Activated CD4-positive, CD25-positive, alpha-beta regulatory T cell (primary cell): ENCODE measurements around the gene PTPRK.

Source experiments
- DNase-seq, 4 experiments: peaks; one replicate each; lab custom pipeline; 2025; lab: John Stamatoyannopoulos, UW

Gene PTPRK

DNA sequence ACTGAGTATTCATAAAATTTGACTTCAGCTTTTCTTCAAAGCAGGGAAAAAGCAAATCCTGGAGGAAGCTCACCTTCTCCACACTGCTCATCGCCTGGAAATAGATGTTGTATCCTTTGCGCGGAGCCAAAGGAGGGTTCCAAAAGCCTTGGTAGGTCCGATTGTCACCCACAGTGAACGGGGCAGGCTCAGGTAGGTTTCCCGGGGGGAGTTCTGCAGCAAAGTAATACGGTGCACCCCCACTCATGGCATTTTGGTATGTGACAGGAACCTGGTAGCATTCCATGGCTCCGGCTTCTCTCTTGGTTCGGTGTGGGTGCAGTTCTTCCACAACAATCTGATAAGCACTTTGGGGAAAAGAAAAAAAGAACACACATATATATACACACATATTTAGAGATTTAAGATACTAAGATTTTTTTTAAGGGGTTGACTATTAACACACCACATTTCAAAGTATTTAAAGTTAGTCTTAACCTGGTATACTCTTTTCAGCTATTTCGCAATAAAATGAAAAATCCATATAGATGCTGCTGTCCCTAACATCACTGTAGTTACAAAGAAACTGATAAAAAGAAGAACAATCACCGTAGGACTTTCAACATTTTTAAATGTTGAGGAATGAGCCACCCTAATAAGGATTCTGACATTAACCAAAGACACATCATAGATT is 452.8 kb downstream of the PTPRK start:
- no peak for DNase-seq

DNA sequence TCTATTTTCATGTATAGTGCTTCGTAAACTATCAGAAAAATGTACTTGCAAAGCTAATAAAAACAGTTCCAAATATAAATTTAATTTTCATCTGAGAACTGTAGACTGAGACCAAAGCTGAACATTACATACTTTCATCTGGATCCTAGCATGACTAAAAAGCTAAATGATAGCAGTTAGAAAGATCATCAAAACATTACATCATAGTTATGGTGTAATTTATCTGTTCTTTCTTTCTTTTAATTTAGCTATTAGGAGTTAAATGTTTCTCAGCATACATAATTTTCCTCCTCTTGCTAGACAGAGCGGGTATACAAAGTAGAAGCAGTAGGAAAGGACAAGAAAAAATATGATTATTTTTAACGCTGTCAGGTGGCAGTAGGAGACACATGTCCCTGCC is 455.3 kb downstream of the PTPRK start:
- no peak for DNase-seq

DNA sequence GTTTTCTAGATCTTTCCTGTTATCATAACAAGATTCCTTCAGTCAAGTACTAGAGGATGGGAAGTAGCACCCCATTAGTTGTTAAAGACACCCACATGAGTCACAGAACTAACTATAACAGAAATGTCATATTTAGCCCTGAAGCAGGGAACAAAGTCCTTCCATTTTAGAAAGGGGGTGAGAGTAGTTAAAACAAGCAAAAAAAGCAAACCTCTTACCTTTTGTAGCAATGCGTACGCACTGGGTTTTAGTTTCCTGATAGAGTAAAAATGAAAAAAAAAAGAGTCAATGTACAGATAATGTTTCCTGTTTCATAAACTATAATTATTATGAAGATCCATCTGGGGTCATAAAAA is 455.9 kb downstream of the PTPRK start:
- DNase-seq, result no peak

DNA sequence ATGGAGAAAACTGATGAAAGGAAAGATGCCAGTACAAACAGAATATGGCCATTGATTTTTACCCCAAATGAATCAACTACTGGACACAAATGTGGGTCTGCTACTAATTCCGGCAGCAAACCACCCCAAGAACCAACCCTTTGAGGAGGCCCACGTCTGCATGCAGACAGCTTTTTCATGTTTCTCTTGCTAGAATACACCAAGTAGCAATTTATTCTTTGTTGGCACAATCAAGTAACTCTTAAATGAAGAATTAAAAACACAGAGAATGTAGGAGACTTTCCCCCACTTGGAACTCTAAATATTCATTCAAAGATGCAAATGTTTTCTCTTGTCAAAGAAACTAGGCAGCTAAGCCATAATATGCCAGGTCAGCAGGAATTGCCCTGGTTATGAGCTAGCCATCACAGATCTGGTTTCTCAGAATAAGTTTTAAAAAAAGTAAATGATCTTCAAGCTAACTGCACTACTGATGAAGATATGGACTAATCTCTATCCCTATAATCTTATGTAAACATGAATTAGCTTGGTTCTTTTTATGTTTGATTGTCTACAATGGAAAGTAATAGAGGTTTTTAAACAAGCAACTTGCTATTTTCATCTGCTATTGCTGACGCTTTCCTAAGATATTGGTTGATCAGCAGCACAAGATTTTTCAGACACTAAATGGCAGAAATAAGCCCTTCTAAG is 456.4 kb downstream of the PTPRK start:
- DNase-seq, result no peak

DNA sequence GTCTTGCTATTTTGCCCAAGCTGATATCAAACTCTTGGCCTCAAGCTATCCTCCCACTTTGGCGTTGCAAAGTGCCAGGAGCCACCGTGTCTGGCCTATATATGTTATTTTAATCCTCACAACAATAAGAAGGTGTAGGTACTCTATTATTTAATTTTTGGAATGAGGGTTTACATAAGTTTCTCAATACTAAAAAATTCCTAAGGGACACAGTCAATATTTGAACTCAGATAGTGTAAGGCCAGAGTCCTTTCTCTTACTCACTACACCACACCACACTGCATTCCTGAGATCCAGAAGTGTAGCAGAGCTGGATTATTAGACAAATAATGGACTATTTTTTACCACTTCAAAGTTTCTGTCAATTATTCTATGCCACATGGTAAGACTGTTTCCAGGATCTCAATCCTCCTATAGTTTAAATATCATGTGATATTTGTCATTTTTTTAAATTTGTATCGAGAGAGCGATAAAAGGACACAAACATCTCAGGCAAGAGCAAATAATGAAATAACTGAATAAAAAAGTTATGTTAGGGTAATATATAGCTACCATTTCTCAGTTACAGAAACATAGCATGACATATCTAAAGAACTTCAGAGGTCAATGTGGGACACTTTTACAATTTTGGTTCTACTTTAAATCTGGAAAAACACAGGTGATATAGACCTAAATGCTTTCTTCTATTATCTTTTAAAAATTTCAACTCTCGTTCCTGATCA is 457.4 kb downstream of the PTPRK start:
- DNase-seq, result no peak

DNA sequence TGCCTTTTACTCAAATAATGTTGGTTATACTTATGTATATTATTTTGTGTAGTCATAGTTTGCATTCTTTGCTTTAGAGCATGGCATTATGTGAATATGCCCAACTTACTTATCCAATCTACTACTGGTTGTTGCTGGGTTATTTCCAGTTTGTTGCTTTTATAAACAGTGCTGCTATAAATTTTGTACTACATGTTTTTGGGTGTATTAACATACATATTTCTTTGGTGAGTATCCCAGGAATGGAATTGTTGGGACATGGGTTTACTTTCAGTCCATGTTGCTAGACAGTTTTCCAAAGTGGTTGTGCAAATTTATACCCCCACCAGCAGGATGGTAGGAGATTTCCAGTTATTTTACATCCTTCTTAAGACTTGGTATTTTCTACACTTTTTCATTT is 462.5 kb downstream of the PTPRK start:
- DNase-seq, result no peak

DNA sequence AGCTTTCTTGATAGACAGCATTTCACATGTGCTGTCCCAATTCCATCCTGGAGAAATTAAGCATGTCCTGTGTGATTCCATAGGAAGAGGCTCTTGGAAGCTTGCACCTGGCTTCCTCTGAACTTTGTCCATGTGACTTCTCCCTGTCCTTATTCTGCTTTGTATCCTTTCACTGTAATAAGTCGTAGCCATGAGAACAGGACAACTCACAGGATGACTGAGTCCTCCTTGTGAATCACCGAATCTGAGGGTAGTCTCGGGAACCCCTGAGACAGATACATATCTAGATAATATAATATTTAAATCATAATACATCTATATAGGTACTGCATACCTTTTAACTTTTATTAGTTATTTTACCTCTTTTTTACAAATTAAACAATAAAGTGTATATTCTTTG is 462.9 kb downstream of the PTPRK start:
- no peak for DNase-seq

DNA sequence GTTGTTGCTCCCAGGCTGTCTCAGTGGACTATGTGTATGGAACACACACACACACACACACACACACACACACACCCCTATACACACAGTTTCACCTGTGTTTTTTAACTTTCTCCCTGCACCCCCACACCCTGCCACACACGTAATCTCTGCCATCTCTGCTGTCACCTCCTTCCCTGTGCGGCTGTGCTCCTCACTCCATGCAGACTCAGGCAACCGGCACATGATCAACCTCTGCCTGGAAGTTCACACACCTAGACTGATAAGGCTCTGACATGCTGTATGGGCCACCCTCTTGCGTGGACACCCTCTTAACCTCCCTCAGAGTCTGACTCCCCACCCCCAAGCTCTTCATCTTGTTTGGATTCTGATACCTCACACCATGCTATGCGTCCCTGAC is 467.3 kb downstream of the PTPRK start:
- no peak for DNase-seq

DNA sequence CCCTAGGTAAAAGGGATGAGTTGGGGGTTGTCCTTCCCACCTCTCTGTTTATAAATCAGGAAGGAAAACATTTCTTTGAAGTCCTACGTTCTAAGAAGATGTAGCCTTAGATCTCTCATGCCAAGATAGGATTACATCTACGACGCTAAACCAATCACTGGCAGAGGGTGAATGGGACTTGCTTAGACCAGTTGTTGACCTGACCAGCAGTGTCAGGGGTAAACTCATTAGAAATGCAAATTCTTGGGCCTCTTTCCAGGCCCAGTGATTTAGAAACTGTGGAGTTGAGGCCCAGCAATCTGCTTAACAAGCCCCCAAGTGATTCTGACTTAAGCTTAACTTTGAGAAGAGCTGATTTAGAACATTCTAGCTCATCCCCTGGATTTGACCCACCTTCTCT is 472.4 kb downstream of the PTPRK start:
- DNase-seq, result no peak

DNA sequence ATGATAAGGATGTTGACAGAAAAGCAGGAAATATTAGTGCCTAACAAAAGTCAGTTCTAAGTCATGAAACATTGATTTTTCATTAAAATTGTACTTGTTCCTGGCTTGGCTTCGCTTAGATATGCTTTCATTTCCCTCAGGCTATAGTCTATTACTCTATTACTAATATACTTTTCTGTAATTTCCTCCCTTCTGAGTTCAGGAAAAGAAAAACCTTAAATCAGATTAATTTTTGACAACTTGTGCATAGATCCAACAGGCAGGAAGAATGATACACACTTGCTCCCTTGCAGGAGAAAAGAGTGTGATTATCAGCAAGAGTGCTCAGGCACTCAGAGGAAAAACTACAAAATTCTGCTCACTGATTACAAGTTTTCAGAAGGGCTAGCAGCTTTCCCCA is 474.4 kb downstream of the PTPRK start:
- no peak for DNase-seq

DNA sequence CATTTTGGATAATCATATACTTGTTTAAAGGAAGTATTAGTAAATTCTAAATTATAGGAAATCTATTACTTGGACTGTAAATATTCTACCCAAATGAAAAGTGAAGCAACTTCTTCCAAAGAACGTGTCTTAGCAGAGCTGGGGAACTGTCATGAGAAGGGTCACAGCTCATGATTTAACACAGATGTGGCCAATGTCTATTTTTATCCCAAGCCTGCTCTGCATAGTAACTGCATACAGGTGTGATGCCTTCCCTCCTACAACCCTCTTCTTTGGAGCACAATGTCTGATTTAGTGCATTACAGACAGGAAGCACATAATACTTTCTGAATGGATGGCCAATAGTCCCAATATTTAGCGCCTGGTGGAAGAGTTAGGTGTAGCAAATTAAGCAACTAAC is 480.9 kb downstream of the PTPRK start:
- no peak for DNase-seq

DNA sequence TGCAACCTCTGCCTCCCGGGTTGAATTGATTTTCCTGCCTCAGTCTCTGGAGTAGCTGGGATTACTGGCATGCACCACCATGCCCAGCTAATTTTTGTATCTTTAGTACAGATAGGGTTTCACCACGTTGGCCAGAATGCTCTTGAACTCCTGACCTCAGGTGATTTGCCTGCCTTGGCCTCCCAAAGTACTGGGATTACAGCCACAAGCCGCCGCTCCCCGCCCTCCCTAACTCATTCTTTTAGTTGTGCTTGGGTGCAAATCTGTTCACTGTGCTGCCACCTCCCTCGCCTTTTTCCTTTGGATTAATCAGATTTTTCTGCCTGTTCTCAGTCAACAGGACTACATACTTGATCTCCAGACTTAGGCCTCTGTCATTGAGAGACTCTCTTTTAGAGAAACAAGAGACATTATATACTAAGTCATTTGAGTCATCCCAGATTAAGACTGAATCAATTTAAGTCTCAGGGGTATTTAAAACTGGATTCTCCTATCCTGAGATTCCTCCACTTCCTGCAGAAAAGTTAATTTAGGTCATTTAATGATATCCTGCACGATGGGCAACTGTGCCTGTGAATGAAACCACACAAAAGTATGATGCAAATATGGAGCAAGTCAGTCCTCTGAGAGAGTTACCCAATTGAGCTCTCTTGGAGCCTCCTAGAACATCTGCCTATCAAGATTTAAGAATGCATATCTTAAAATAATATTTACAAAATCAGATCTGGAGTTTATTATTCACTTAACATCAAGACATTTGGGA is 483.4 kb downstream of the PTPRK start:
- DNase-seq, result no peak

DNA sequence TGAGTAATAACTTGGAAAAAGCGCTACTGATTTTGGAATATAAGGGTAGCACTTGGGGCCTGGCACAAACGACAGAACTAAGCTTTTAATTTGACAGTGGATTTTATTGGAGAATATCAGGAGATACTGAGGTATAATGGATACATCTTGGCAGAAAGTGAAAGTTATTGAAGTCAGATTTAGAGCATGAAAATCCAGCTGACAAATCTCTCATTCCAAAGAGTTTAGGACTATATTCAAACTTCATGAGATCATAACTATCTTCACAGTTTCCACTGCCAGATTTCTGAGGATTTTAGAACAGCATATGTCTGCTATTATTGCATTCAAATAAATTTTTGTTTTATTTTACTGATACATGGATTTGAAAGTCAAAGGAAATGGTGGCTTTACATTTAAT is 487.2 kb downstream of the PTPRK start:
- no peak for DNase-seq

DNA sequence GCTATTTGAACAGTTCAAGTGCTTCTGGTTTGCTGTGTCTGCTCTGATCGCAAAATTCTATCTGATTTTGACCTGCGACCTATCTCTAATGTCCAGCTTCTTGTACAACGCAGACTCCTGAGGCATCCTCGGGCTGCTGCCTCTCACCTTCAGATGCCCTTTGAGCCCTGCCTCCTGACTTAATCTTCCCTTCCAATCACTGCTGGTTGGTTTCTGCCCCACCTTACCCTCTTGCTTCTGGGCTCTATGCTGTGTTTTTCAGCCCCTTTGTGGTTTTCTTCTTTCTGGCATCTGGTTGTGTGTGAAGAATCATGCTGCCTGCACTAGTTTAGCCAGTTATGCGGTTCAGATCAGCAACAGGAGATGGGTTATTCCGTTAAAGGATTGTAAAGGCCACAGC is 488.4 kb downstream of the PTPRK start:
- no peak for DNase-seq

DNA sequence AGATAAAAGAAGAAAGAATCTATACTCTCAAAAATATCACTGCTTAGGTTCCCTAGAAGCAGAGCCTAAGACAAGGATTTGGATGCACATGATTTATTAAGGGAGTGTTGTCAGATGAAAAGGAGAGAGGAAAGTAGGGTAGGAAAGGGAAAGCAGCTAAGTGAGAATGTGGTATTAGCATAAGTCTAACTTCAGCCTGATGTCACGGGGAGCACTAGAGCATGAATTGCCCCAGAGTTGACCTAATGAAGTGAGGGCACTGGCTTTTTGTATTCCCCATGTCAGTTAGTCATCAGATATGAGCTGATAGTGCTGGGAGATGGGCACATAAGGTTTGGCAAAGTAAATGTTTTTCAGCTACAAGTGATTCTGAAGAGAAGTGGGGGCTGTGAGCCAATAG is 490.6 kb downstream of the PTPRK start:
- DNase-seq, result no peak

DNA sequence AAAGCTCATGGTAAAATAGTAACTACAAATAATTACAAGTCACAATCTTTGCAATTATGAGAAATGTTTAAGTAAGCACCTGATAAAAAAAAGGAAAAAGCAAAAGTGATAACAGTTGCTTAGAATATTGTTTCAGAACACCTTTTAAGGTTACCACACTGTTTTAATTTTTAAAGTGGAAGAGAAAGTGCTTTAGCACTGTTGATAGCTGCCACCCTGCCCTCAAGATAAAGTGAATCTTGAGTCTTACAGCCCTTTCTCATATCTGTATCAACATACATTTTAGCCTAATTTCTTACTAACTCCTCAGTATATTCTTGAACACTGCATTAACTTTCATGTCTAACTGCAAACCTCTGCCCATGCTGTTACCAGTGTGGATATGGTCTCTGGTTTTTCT is 492.2 kb downstream of the PTPRK start:
- DNase-seq, result no peak

DNA sequence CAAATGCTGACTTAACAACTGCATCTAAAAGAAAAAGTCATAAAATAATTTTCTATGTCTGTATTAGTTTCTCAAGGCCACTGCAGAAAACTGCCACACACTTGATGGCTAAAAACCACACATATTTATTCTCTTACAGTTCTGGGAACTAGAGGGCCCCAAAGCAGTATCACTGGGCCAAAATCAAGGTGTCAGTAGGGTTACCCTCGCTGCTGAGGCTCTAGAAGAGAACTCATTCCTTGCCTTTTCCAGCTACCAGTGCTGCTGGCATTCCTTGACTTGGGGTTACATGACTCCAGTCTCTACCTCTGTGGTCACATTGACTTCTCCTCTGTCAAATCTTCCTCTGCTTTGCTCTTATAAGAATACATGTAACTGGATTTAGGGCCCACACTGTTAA is 494.9 kb downstream of the PTPRK start:
- no peak for DNase-seq

DNA sequence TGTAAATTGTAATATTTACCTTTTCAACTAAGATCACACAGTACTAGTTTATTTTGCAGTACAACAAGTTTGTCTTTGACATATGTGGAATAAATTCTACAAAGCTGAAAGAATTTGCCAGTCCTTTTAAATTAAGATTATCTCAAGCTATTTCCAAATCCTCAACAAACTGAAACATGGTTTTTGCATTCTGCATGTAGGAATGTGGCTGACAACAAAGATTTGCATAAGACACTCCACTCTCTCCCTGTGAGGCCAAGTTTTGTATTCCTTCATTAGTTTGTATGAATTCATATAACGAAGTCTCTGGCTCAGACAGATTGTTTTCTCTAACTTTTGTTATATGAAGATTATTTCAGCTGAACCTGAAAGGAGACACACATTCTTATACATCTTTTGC is 495.4 kb downstream of the PTPRK start:
- no peak for DNase-seq

DNA sequence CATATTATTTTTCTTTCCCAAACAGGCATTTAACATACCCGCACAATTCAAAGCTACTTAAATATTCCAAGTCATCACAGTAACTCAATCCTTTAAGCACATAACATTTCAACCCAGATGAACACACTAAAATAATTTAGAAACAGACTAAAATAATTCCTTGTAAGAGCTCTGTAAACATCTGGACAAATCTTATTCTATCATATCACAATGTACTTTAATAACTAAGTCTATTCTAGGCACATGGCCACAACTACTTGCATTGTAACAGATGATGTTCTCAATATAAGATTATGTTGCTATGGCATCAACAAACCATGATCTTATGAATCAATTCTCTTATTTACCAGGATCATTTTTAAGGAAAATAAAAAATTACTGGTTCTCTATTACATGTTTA is 496.4 kb downstream of the PTPRK start:
- DNase-seq, result no peak

DNA sequence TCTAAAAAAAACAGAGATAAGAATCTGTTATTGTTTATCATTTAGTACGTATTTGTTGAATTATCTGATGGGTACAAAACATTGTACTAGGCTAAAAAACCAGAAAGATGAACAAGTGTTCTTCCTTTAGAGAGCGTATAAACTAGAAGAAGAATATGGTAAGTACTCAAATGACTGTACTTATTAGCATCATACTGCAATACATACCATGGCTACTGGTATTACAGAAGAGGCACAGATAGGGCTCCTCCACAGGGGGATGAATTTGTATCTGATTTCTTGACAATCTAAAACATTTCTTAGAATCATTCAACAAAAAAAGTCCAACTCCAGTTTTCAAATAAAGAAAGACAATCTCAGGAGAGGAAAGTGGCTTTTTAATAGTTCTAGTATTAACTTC is 501.6 kb downstream of the PTPRK start:
- no peak for DNase-seq

DNA sequence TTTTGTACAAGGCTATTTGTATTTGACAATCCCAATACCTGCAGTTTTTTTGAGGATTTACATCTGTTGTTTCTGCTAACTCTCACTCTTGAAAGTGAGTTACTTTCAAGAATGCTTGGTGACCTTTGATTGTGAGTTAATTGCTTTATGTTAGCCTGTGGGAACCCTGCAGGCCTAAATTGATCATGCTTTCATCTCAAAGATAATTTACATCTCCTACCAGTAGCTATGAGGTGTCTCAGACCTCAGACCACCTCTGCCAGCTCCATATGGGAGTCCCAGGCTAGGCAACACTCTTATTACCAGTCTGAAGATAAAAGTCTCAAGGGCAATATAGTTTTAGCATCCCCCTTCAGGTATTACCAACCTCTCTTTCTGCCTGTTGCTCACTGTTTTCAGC is 503.1 kb downstream of the PTPRK start:
- no peak for DNase-seq

DNA sequence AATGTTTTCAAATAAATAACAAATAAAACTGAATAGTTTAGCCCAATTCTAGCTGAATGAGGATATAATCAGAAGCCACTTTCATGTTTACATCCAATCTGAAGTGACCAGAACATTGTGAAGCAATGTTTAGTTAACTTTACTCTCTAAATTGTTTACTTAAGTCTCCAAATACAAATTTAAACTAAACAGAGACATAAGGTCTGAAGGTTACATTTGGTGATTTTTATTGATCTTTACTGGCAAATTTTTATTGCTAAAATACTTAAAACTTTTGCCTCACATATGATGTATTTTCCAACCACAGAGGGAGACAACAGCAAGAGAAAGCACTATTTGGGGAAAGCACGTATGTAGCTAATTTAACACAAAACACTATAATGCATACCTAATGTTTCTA is 512.7 kb downstream of the PTPRK start:
- no peak for DNase-seq

DNA sequence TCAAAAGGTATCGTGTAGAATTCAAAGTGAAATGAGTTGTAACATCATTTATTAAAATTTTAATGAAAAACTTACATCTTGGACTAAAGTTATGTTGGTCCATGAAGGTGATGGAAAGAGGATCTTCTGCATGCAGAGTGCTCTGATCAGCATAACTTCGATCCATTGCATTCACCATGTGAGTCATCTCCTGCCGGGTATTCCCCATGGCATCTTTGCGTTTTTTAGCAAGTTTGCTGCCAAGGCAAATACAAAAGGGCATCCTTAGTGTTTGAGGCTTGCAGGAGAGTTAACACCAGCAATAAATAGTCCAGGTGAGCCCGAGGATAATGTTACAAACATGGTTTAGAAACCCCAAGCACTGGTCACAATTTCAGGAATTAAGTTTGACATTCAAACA is 515.4 kb downstream of the PTPRK start:
- DNase-seq, result no peak
